Keratinocyte (primary cell): ENCODE results near the gene SVIP. TPM values are rescaled to one million over a fixed set of nuclear protein-coding genes. Genes with fewer than 3 reads are reported as not detected.

Source experiments
- DNase-seq: peaks from one replicate; pipeline ENCODE4 v3.0.0-alpha.2; 2011; ENCODE audit warnings: low read depth, missing footprints, low spot score
- FAIRE-seq: peaks from 2 replicates; lab custom pipeline; 2011; peaks lifted over from hg19 to GRCh38; lab: Jason Lieb, UNC
- H2AFZ ChIP-seq: 2 replicates; pipeline ENCODE4 v1.6.0; 2012; ENCODE audit warnings: low read length, control low read depth, inconsistent platforms; ENCODE audit not compliant: control insufficient read depth
- H3K27ac ChIP-seq: 2 replicates; pipeline ENCODE4 v1.5.1; 2011; ENCODE audit warnings: low read length; ENCODE audit not compliant: control insufficient read depth, insufficient read depth
- H3K27me3 ChIP-seq: 3 replicates; pipeline ENCODE4 v1.6.0; 2011; ENCODE audit warnings: low read length; ENCODE audit not compliant: control insufficient read depth, insufficient read depth; ENCODE audit errors: extremely low read depth
- H3K36me3 ChIP-seq, 2 experiments: 2 replicates in 1 of 2; 3 replicates in 1 of 2; pipeline ENCODE4 v1.5.1; 2011; ENCODE audit warnings: low read length in 2 of 2, mild to moderate bottlenecking in 1 of 2; ENCODE audit not compliant: control insufficient read depth in 2 of 2, insufficient read depth in 2 of 2; ENCODE audit errors: extremely low read depth in 1 of 2
- H3K4me1 ChIP-seq: 3 replicates; pipeline ENCODE4 v1.5.1; 2011; ENCODE audit warnings: low read length; ENCODE audit not compliant: control insufficient read depth, insufficient read depth; ENCODE audit errors: extremely low read depth
- H3K4me2 ChIP-seq: 3 replicates; pipeline ENCODE4 v1.6.0; 2011; ENCODE audit warnings: low read depth, low read length; ENCODE audit not compliant: control insufficient read depth, insufficient read depth; ENCODE audit errors: extremely low read depth
- H3K4me3 ChIP-seq, 3 experiments: fragments of 200-600 bp in 1 of 3; sonication (generic) in 1 of 3; 2 replicates in 2 of 3; 3 replicates in 1 of 3; pipeline ENCODE4 v1.5.1; 2011 to 2016; ENCODE audit warnings: low read length in 3 of 3, mild to moderate bottlenecking in 3 of 3, control low read depth in 2 of 3, inconsistent platforms in 1 of 3, low read depth in 1 of 3, mixed read lengths in 1 of 3, mixed run types in 1 of 3, moderate library complexity in 1 of 3; ENCODE audit not compliant: control insufficient read depth in 2 of 3, insufficient read depth in 2 of 3; ENCODE audit errors: extremely low read depth in 1 of 3
- H3K79me2 ChIP-seq: 2 replicates; pipeline ENCODE4 v1.6.0; 2012; ENCODE audit warnings: low read length; ENCODE audit not compliant: control insufficient read depth, insufficient read depth
- H3K9ac ChIP-seq: 3 replicates; pipeline ENCODE4 v1.6.0; 2011; ENCODE audit warnings: low read length; ENCODE audit not compliant: control insufficient read depth, insufficient read depth; ENCODE audit errors: extremely low read depth
- H3K9me1 ChIP-seq: 3 replicates; pipeline ENCODE4 v1.6.0; 2011; ENCODE audit warnings: low read length; ENCODE audit not compliant: control insufficient read depth, insufficient read depth; ENCODE audit errors: extremely low read depth
- H3K9me3 ChIP-seq: 2 replicates; pipeline ENCODE4 v1.5.1; 2012; ENCODE audit warnings: low read depth, low read length; ENCODE audit not compliant: control insufficient read depth
- H4K20me1 ChIP-seq: 3 replicates; pipeline ENCODE4 v1.6.0; 2011; ENCODE audit warnings: low read length; ENCODE audit not compliant: control insufficient read depth, insufficient read depth; ENCODE audit errors: extremely low read depth
- CTCF ChIP-seq, 3 experiments: IDR thresholded peaks in 1 of 3; conservative IDR thresholded peaks in 1 of 3; optimal IDR thresholded peaks in 1 of 3; 2 replicates in 2 of 3; 3 replicates in 1 of 3; pipeline versions ENCODE3 to v1.5.1; 2011; ENCODE audit warnings: low read length in 3 of 3, mild to moderate bottlenecking in 3 of 3, moderate library complexity in 2 of 3, control low read depth in 1 of 3, inconsistent platforms in 1 of 3; ENCODE audit not compliant: insufficient read depth in 2 of 3; ENCODE audit errors: extremely low read depth in 1 of 3
- EZH2 ChIP-seq: IDR thresholded peaks from one replicate; pipeline ENCODE4 v1.6.1; 2012; ENCODE audit warnings: inconsistent platforms, mild to moderate bottlenecking, low read length, moderate library complexity
- dilution Hi-C: fragments of 300-500 bp; cut with MboI; formaldehyde crosslinking; loops from one replicate; pipeline ENCODE4 v1.7.0; 2020; ENCODE audit warnings: low sequenced_read_pairs; ENCODE audit not compliant: extremely low pct_ligation_motif_present
- polyA plus RNA-seq, 5 experiments: library from polyadenylated mRNA; depleted of rRNA in 3 of 5; stranded (reverse) in 3 of 5; stranded (forward) in 1 of 5; unstranded in 1 of 5; fragments of >200 nt; gene quantifications; 1 replicate in 1 of 5; 2 replicates in 3 of 5; 3 replicates in 1 of 5; pipeline versions ENCODE4 v1.2.1 to v1.2.3, GENCODE V29; 2011 to 2012; ENCODE audit warnings: missing spikeins in 2 of 5, low read depth in 1 of 5, low replicate concordance in 1 of 5

Gene SVIP
- polyA plus RNA-seq, 1 donor (not counting 4 experiments of a cell fraction or from before 2014, with no cell fraction given), result 3.3 TPM

GRCh38 chr11:22830082-22830414, 447 bp upstream of the SVIP start:
- FAIRE-seq, result no peak
- no peak for TF ChIP-seq EZH2
- TF ChIP-seq CTCF (optimal IDR thresholded peaks at IDR 0.05 in 1 of 3, IDR thresholded peaks at IDR 0.05 in 1 of 3, conservative IDR thresholded peaks at IDR 0.05 in 1 of 3; ENCODE audit: extremely low read depth in 1 of 3, insufficient read depth in 2 of 3, low read length in 3 of 3), result no peak

GRCh38 chr11:22828373-22828772, 1.2 kb downstream of the SVIP start:
- no peak overlapping the region for H3K9ac ChIP-seq
- no peak for TF ChIP-seq EZH2
- no peak for TF ChIP-seq CTCF (optimal IDR thresholded peaks at IDR 0.05 in 1 of 3, IDR thresholded peaks at IDR 0.05 in 1 of 3, conservative IDR thresholded peaks at IDR 0.05 in 1 of 3; ENCODE audit: extremely low read depth in 1 of 3, insufficient read depth in 2 of 3, low read length in 3 of 3)
- no peaks in the 10 kb centered on the region for H4K20me1 ChIP-seq
- DNase-seq (no peak), FAIRE-seq (no peak)
- no peaks in the 10 kb centered on the region for H3K36me3 ChIP-seq
- H2AFZ ChIP-seq, result no peak overlapping the region
- no peaks in the 10 kb centered on the region for H3K9me3 ChIP-seq
- H3K4me1 ChIP-seq, result peaks cover 5% of the 10 kb centered on the region
- no peak overlapping the region for H3K27ac ChIP-seq
- H3K79me2 ChIP-seq, result no peaks in the 10 kb centered on the region
- dilution Hi-C loops, result no loop called here
- no peaks in the 10 kb centered on the region for H3K9me1 ChIP-seq
- no peaks in the 10 kb centered on the region for H3K27me3 ChIP-seq
- H3K4me2 ChIP-seq, result peak overlapping the region; percentile 89
- H3K4me3 ChIP-seq, result no peak overlapping the region

More at GRCh38 chr11:22830082-22830414, 447 bp upstream of the SVIP start:
- Histone ChIP-seq H4K20me1 (no peaks in the 10 kb centered on the region), H2AFZ (no peak overlapping the region), H3K27me3 (no peaks in the 10 kb centered on the region), H3K9me3 (no peaks in the 10 kb centered on the region), H3K9me1 (no peaks in the 10 kb centered on the region), H3K27ac (no peak overlapping the region), H3K79me2 (no peaks in the 10 kb centered on the region), H3K36me3 (no peaks in the 10 kb centered on the region), H3K9ac (no peak overlapping the region), H3K4me2 (peak overlapping the region; percentile 15), H3K4me1 (peaks cover 5% of the 10 kb centered on the region), H3K4me3 (peak overlapping the region; percentile 52 to 73 (median 69))
- DNase-seq, result no peak
- dilution Hi-C loops, result no loop called here
